Testis (tissue), 3 donors: ENCODE results near the gene HSPG2. TPM values are rescaled to one million over a fixed set of nuclear protein-coding genes. Genes with fewer than 3 reads are reported as not detected.

Experiments used
- DNase-seq: peaks from one replicate; pipeline ENCODE4 v3.0.0-alpha.2; 2019
- H3K27ac ChIP-seq, 2 donors: fragments of 200-600 bp; sonication (generic); one replicate each; pipeline ENCODE4 v1.5.1; 2019
- H3K27me3 ChIP-seq: fragments of 200-600 bp; sonication (generic); one replicate; pipeline ENCODE4 v1.5.1; 2019
- H3K36me3 ChIP-seq: fragments of 200-600 bp; sonication (generic); one replicate; pipeline ENCODE4 v1.5.1; 2017; ENCODE audit warnings: low read depth; ENCODE audit errors: missing control alignments
- H3K4me1 ChIP-seq: fragments of 200-600 bp; sonication (generic); one replicate; pipeline ENCODE4 v1.5.1; 2019
- H3K4me3 ChIP-seq, 2 donors: fragments of 200-600 bp; sonication (generic); one replicate each; pipeline ENCODE4 v1.5.1; 2017 to 2019
- H3K9me3 ChIP-seq: fragments of 200-600 bp; sonication (generic); one replicate; pipeline ENCODE4 v1.5.1; 2017
- CTCF ChIP-seq, 3 experiments: fragments of 450-650 bp in 2 of 3; fragments of 200-600 bp in 1 of 3; sonication (generic) in 1 of 3; IDR thresholded peaks; one replicate each; pipeline ENCODE4 v1.5.1; 2016 to 2019; ENCODE audit warnings: antibody characterized with exemption in 3 of 3, mild to moderate bottlenecking in 2 of 3, moderate library complexity in 1 of 3
- POLR2A ChIP-seq: fragments of 450-650 bp; IDR thresholded peaks from one replicate; pipeline ENCODE4 v1.6.1; 2017; ENCODE audit warnings: antibody characterized with exemption, mild to moderate bottlenecking, moderate library complexity
- WGBS, 2 donors: methylation state at CpG; one replicate each; pipeline ENCODE4 v1.1.5; 2018; 5-methylcytosine and 5-hydroxymethylcytosine counted together
- intact Hi-C: fragments of 100-400 bp; cut with DNase I; formaldehyde crosslinking; loops from one replicate; pipeline ENCODE4 v1.15.1; 2023; ENCODE audit warnings: low total_unique reads
- polyA plus RNA-seq: library from polyadenylated mRNA; stranded (reverse); fragments of 350-450 nt; fragmentation: Illumina TruSeq; extraction: RNeasy Lipid Tissue Mini Kit (QIAGEN cat#74804); gene quantifications from one replicate; pipeline ENCODE4 v1.2.3, GENCODE V29; 2014; ENCODE audit warnings: low read depth, low replicate concordance; ENCODE audit not compliant: insufficient read depth
- total RNA-seq, 2 donors: library from RNA; depleted of rRNA; stranded (reverse); fragments of >200 nt; gene quantifications; one replicate each; pipeline ENCODE4 v1.2.3, GENCODE V29; 2016

HSPG2 gene
- total and polyA plus RNA-seq, 3 donors from 2014 or later = 51.8 to 72.1 (median 54.2) TPM

GRCh38 chr1:21782868-21783678, 154.0 kb downstream of the HSPG2 start, which contains the start of gene USP48:
USP48 (minus strand) TSS chr1:21783149; CDS start chr1:21782957, 192 bp downstream.
- Histone ChIP-seq H3K36me3 (no peaks in the 10 kb centered on the region), H3K27me3 (no peaks in the 10 kb centered on the region), H3K9me3 (no peaks in the 10 kb centered on the region), H3K4me3 (peak within 1 kb of the TSS; percentile 89 to 100), H3K27ac (peak within 1 kb of the TSS; percentile 100), H3K4me1 (peaks cover 10% of the 10 kb centered on the region)
- 0% methylated on average over 16 to 51 of the region's 82 CpGs for WGBS, 2 donors
- DNase-seq = peak; percentile 100
- TF ChIP-seq POLR2A (peak; percentile 4), CTCF (IDR thresholded peaks at IDR 0.05) (peak in 1 of 3 experiments; percentile 28)
- intact Hi-C loops = no loop called here

- WGBS, 2 donors = 0% methylated on average over 16 to 37 of the region's 37 CpGs
- Histone ChIP-seq H3K27ac (peak overlapping the region; percentile 100), H3K9me3 (no peaks in the 10 kb centered on the region), H3K4me1 (peaks cover 10% of the 10 kb centered on the region), H3K4me3 (peak overlapping the region; percentile 89 to 100), H3K36me3 (no peaks in the 10 kb centered on the region), H3K27me3 (no peaks in the 10 kb centered on the region)
- intact Hi-C loops = no loop called here
- DNase-seq = peak; percentile 78
- TF ChIP-seq CTCF (IDR thresholded peaks at IDR 0.05) = peak in 1 of 3 experiments; percentile 20
- no peak for TF ChIP-seq POLR2A
Measured at GRCh38 chr1:21782349-21782867, 154.7 kb downstream of the HSPG2 start.

- 1% methylated on average over 17 of the region's 17 CpGs for WGBS, 2 donors
- Histone ChIP-seq H3K9me3 (no peaks in the 10 kb centered on the region), H3K4me3 (peak overlapping the region; percentile 89 to 100), H3K27me3 (no peaks in the 10 kb centered on the region), H3K36me3 (no peaks in the 10 kb centered on the region), H3K27ac (peak overlapping the region; percentile 100), H3K4me1 (peaks cover 10% of the 10 kb centered on the region)
- DNase-seq = no peak
- TF ChIP-seq CTCF (IDR thresholded peaks at IDR 0.05) = no peak
- no peak for TF ChIP-seq POLR2A
- intact Hi-C loops = no loop called here
Measured at GRCh38 chr1:21781815-21782348, 155.2 kb downstream of the HSPG2 start.

GRCh38 chr1:21779613-21780521, 157.2 kb downstream of the HSPG2 start:
- WGBS, 2 donors = 76 to 78% methylated on average over 12 of the region's 12 CpGs

More at GRCh38 chr1:21779613-21780521, 157.2 kb downstream of the HSPG2 start:
- no peaks in the 10 kb centered on the region for H3K9me3 ChIP-seq
- H3K27me3 ChIP-seq = no peaks in the 10 kb centered on the region
- TF ChIP-seq CTCF (IDR thresholded peaks at IDR 0.05) (no peak), POLR2A (no peak)
- no peaks in the 10 kb centered on the region for H3K36me3 ChIP-seq
- no peak for DNase-seq
- peaks cover 16% of the 10 kb centered on the region for H3K4me1 ChIP-seq
- no peak overlapping the region for H3K27ac ChIP-seq
- intact Hi-C loops = no loop called here
- H3K4me3 ChIP-seq = no peak overlapping the region
